COLO668 (cell line): Measurements from ENCODE around the gene LAMA2.
"Not testable (repeated sequence)": the region's sequence is repeated elsewhere in the genome, so short reads cannot be mapped to it uniquely, and the experiment has no call there.

Experiments used
- DNase-seq: peaks from one replicate; lab custom pipeline; 2025; ENCODE audit not compliant: unreplicated experiment; lab: John Stamatoyannopoulos, UW

The LAMA2 gene

GRCh38 chr6:129114636-129115391 lies 231.9 kb downstream of the LAMA2 start:
- DNase-seq, result no peak

- DNase-seq, result no peak
These were observed 232.5 kb downstream of the LAMA2 start for GRCh38 chr6:129115471-129115870.

- DNase-seq, result no peak
These were observed 234.4 kb downstream of the LAMA2 start for GRCh38 chr6:129117355-129117754.

GRCh38 chr6:129120856-129121638 lies 238.1 kb downstream of the LAMA2 start:
- no peak for DNase-seq

GRCh38 chr6:129124347-129124746 lies 241.4 kb downstream of the LAMA2 start:
- DNase-seq, result no peak

- no peak for DNase-seq
These were observed 247.2 kb downstream of the LAMA2 start for GRCh38 chr6:129130106-129130505.

- DNase-seq, result no peak
These were observed 248.2 kb downstream of the LAMA2 start for GRCh38 chr6:129130959-129131681.

GRCh38 chr6:129133770-129134192 lies 250.8 kb downstream of the LAMA2 start:
- no peak for DNase-seq

- DNase-seq, result no peak
These were observed 251.6 kb downstream of the LAMA2 start for GRCh38 chr6:129134535-129134934.

- DNase-seq, result no peak
These were observed 252.5 kb downstream of the LAMA2 start for GRCh38 chr6:129135451-129135850.

GRCh38 chr6:129136751-129137150 lies 253.8 kb downstream of the LAMA2 start:
- no peak for DNase-seq

- no peak for DNase-seq
These were observed 255.9 kb downstream of the LAMA2 start for GRCh38 chr6:129138739-129139405.

- no peak for DNase-seq
These were observed 257.6 kb downstream of the LAMA2 start for GRCh38 chr6:129140526-129140925.

- no peak for DNase-seq
These were observed 258.6 kb downstream of the LAMA2 start for GRCh38 chr6:129141499-129141898.

GRCh38 chr6:129146902-129147301 lies 264.0 kb downstream of the LAMA2 start:
- no peak for DNase-seq

GRCh38 chr6:129150507-129150906 lies 267.6 kb downstream of the LAMA2 start:
- no peak for DNase-seq

GRCh38 chr6:129153257-129153656 lies 270.3 kb downstream of the LAMA2 start:
- no peak for DNase-seq

GRCh38 chr6:129159242-129159641 lies 276.3 kb downstream of the LAMA2 start:
- not testable (repeated sequence) for DNase-seq

GRCh38 chr6:129162605-129163004 lies 279.7 kb downstream of the LAMA2 start:
- no peak for DNase-seq

- DNase-seq, result no peak
These were observed 280.6 kb downstream of the LAMA2 start for GRCh38 chr6:129163551-129163950.

- no peak for DNase-seq
These were observed 281.1 kb downstream of the LAMA2 start for GRCh38 chr6:129164032-129164431.
